Osteocyte (in vitro differentiated cells): ENCODE measurements around the gene HSPA1L. TPM values are rescaled to one million over a fixed set of nuclear protein-coding genes. Genes with fewer than 3 reads are reported as not detected.

Experiments
- DNase-seq: peaks from one replicate; pipeline ENCODE4 v3.0.0; 2021; ENCODE audit warnings: mixed read lengths; ENCODE audit not compliant: unreplicated experiment; ENCODE audit errors: extremely low spot score
- H3K27ac Mint-ChIP-seq: one replicate; pipeline ENCODE4 v1.8.0; 2021; ENCODE audit warnings: mild to moderate bottlenecking, mixed read lengths; ENCODE audit not compliant: unreplicated experiment
- H3K27me3 Mint-ChIP-seq: one replicate; pipeline ENCODE4 v1.8.0; 2021; ENCODE audit warnings: mixed read lengths; ENCODE audit not compliant: unreplicated experiment
- H3K36me3 Mint-ChIP-seq: one replicate; pipeline ENCODE4 v1.8.0; 2021; ENCODE audit warnings: mixed read lengths; ENCODE audit not compliant: unreplicated experiment
- H3K4me1 Mint-ChIP-seq: one replicate; pipeline ENCODE4 v1.8.0; 2021; ENCODE audit warnings: mixed read lengths; ENCODE audit not compliant: unreplicated experiment
- H3K4me3 Mint-ChIP-seq: one replicate; pipeline ENCODE4 v1.8.0; 2021; ENCODE audit warnings: mild to moderate bottlenecking, moderate library complexity, mixed read lengths; ENCODE audit not compliant: unreplicated experiment
- H3K9me3 Mint-ChIP-seq: one replicate; pipeline ENCODE4 v1.8.0; 2021; ENCODE audit warnings: mixed read lengths; ENCODE audit not compliant: unreplicated experiment
- CTCF ChIP-seq: fragments of 200-600 bp; sonication (generic); IDR thresholded peaks from 2 replicates; pipeline ENCODE4 v1.5.0; 2021; ENCODE audit warnings: antibody characterized with exemption, mild to moderate bottlenecking, moderate library complexity
- total RNA-seq: library from RNA; stranded (reverse); gene quantifications from 2 replicates; pipeline ENCODE4 v1.2.1, GENCODE V29; 2021

HSPA1L gene
- total RNA-seq, 1 donor from 2014 or later: 1.7 TPM

- Mint-ChIP-seq H3K27me3 (no peaks in the 10 kb centered on the region), H3K4me3 (no peak within 1 kb of the TSS), H3K27ac (no peak within 1 kb of the TSS), H3K9me3 (no peaks in the 10 kb centered on the region), H3K4me1 (peaks cover 9% of the 10 kb centered on the region), H3K36me3 (peaks cover 6% of the 10 kb centered on the region)
- DNase-seq: no peak
- no peak for TF ChIP-seq CTCF
Measured at GRCh38 chr6:31776989-31777666, 38.0 kb downstream of the HSPA1L start, which contains the start of gene VWA7. VWA7 (minus strand) TSS chr6:31777328; CDS start chr6:31776779, 549 bp downstream.

DNA sequence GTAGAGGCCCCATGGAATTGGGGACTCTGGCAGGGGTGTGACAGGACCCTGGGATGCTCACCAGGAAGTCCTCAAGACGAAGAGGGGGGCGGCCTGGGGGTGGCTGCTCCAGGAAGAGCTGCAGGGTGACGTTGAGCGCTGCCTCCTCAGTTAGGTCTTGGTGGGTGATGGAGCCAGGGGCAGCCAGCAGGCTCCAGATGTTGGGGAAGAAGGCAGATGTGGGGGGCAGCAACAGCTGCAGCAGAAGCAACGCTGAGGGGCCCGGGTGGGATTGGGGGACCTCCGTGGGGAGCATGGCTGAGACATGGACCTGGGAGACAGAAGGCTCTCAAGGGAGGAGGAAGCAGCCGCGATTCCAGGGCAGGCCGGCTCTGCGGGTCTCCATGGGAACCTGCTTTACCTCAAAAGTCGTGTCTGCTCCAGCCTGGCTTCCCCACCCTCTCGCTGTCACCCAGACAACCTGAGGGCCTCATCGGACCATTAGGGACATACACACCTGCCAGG, 38.5 kb downstream of the HSPA1L start:
- peaks cover 9% of the 10 kb centered on the region for H3K4me1 Mint-ChIP-seq
- DNase-seq: no peak
- no peak for TF ChIP-seq CTCF
- no peak overlapping the region for H3K4me3 Mint-ChIP-seq
- no peak overlapping the region for H3K27ac Mint-ChIP-seq
- H3K36me3 Mint-ChIP-seq: peaks cover 6% of the 10 kb centered on the region
- no peaks in the 10 kb centered on the region for H3K9me3 Mint-ChIP-seq
- no peaks in the 10 kb centered on the region for H3K27me3 Mint-ChIP-seq

DNA sequence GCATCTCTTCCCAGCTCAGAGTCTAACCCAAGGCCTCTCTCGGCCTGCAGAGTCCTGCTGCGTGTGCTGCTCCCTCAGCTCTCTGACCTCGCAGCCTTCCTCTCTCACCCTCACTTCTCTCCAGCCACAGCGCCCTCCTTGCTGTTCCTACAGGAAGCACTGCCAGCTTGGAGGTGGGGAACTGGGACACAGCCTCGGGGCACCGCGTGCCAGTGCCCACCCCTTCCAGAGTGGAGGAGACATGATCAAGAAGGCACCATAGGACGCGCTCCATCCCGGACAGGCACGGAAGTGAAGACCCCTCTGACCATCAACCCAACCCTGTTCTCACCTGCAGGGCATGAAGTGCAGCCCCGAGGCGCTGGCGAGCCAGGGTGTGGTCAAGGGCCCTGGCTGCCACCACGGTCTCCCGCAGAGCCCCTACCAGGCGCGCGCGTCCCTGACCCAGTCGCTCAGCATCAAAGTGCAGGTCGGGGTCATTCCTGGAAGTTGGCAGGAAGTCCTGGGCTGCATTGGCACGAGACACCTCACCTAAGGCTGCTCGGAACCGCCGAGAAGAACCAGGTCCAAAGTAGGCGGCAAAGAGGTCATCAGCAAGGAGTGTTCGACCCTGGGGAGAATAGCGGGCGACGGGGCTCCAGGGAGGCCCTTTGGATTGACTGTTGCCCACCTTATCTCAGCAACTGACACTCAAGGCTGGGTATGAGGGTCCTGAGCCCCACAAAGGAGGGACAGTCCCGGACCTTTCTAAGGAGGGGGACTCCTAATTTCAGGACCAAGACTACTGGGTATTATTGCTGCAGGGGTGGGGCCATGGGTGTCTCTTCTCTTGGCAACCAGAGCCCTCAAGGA, 39.2 kb downstream of the HSPA1L start:
- H3K4me3 Mint-ChIP-seq: no peak overlapping the region

GRCh38 chr6:31775184-31775583, 39.9 kb downstream of the HSPA1L start:
- Mint-ChIP-seq H3K27ac (no peak overlapping the region), H3K4me3 (no peak overlapping the region), H3K4me1 (peaks cover 9% of the 10 kb centered on the region), H3K36me3 (no peaks in the 10 kb centered on the region), H3K27me3 (no peaks in the 10 kb centered on the region), H3K9me3 (no peaks in the 10 kb centered on the region)
- no peak for TF ChIP-seq CTCF
- no peak for DNase-seq

More for the DNA sequence above, 39.2 kb downstream of the HSPA1L start:
- Mint-ChIP-seq H3K27me3 (no peaks in the 10 kb centered on the region), H3K4me1 (peaks cover 9% of the 10 kb centered on the region), H3K9me3 (no peaks in the 10 kb centered on the region), H3K27ac (no peak overlapping the region), H3K36me3 (peaks cover 2% of the 10 kb centered on the region)
- no peak for DNase-seq
- TF ChIP-seq CTCF: no peak

- DNase-seq: no peak
- Mint-ChIP-seq H3K36me3 (no peaks in the 10 kb centered on the region), H3K27ac (no peak overlapping the region), H3K4me3 (no peak overlapping the region), H3K9me3 (no peaks in the 10 kb centered on the region), H3K27me3 (no peaks in the 10 kb centered on the region), H3K4me1 (peaks cover under 1% of the 10 kb centered on the region)
- TF ChIP-seq CTCF: no peak
Measured at GRCh38 chr6:31771992-31772358, 43.1 kb downstream of the HSPA1L start.
